Nucleus accumbens (tissue), 56 donors: ENCODE results near the gene CACNA1G.

ENCODE experiments used
- DNase-seq, 56 donors: peaks; one replicate each; lab custom pipeline; 2025; lab: John Stamatoyannopoulos, UW

Gene CACNA1G

GRCh38 chr17:50585346-50585745 lies 24.8 kb downstream of the CACNA1G start:
- no peak for DNase-seq

GRCh38 chr17:50585891-50586290 lies 25.4 kb downstream of the CACNA1G start:
- DNase-seq, result no peak

GRCh38 chr17:50586421-50587247 lies 26.1 kb downstream of the CACNA1G start:
- DNase-seq, result no peak

GRCh38 chr17:50587571-50587970 lies 27.1 kb downstream of the CACNA1G start:
- no peak for DNase-seq

- DNase-seq, result peak in 3 of 56 donors; percentile 8 to 10 (median 9)
Measured at GRCh38 chr17:50588391-50589049, 28.0 kb downstream of the CACNA1G start.

GRCh38 chr17:50589095-50589705 lies 28.7 kb downstream of the CACNA1G start:
- no peak for DNase-seq

- DNase-seq, result no peak
Measured at GRCh38 chr17:50590946-50591737, 30.6 kb downstream of the CACNA1G start.

- peak in 6 of 56 donors; percentile 9 to 31 (median 17) for DNase-seq
Measured at GRCh38 chr17:50593321-50593720, 32.8 kb downstream of the CACNA1G start.

- DNase-seq, result no peak
Measured at GRCh38 chr17:50594128-50594823, 33.8 kb downstream of the CACNA1G start.

- no peak for DNase-seq
Measured at GRCh38 chr17:50594892-50595291, 34.4 kb downstream of the CACNA1G start.

GRCh38 chr17:50596191-50597037 lies 35.9 kb downstream of the CACNA1G start:
- no peak for DNase-seq

- DNase-seq, result no peak
Measured at GRCh38 chr17:50598487-50598886, 38.0 kb downstream of the CACNA1G start.

GRCh38 chr17:50599606-50600005 lies 39.1 kb downstream of the CACNA1G start:
- DNase-seq, result no peak

- DNase-seq, result peak in 1 of 56 donors; percentile 6
Measured at GRCh38 chr17:50601823-50602375, 41.4 kb downstream of the CACNA1G start.

GRCh38 chr17:50602836-50603235 lies 42.3 kb downstream of the CACNA1G start:
- DNase-seq, result no peak

GRCh38 chr17:50603340-50603739 lies 42.8 kb downstream of the CACNA1G start:
- DNase-seq, result no peak

- DNase-seq, result peak in 11 of 56 donors; percentile 3 to 34 (median 10)
Measured at GRCh38 chr17:50604513-50604912, 44.0 kb downstream of the CACNA1G start.

- no peak for DNase-seq
Measured at GRCh38 chr17:50605429-50605828, 44.9 kb downstream of the CACNA1G start.
